ENCODE measurements around the gene XRCC3.

XRCC3 gene

GRCh38 chr14:103735815-103736545 is 20.7 kb upstream of the XRCC3 start:
- DNase-seq: no peak
- peak overlapping the region in 1 of 2 donors; percentile 44 for H3K27ac Mint-ChIP-seq
- no peaks in the 10 kb centered on the region for H3K27me3 Mint-ChIP-seq
- no peak for ATAC-seq (replicated peaks)
- no peaks in the 10 kb centered on the region for H3K9me3 Mint-ChIP-seq
- H3K4me3 Mint-ChIP-seq: no peak overlapping the region
- H3K4me1 Mint-ChIP-seq (ENCODE audit: low read depth in 2 of 2): no peaks in the 10 kb centered on the region
- H3K36me3 Mint-ChIP-seq (ENCODE audit: insufficient read depth): peaks cover 17% of the 10 kb centered on the region

GRCh38 chr14:103735439-103735814 is 20.2 kb upstream of the XRCC3 start:
- Mint-ChIP-seq H3K27ac (peak overlapping the region; percentile 44 to 46), H3K4me1 (ENCODE audit: low read depth in 2 of 2) (no peaks in the 10 kb centered on the region), H3K9me3 (no peaks in the 10 kb centered on the region), H3K27me3 (no peaks in the 10 kb centered on the region), H3K4me3 (no peak overlapping the region), H3K36me3 (ENCODE audit: insufficient read depth) (peaks cover 17% of the 10 kb centered on the region)
- ATAC-seq (replicated peaks) (no peak), DNase-seq (no peak)

GRCh38 chr14:103735022-103735421 is 19.8 kb upstream of the XRCC3 start:
- H3K36me3 Mint-ChIP-seq (ENCODE audit: insufficient read depth): peaks cover 17% of the 10 kb centered on the region

GRCh38 chr14:103734081-103734888 is 19.0 kb upstream of the XRCC3 start:
- no peaks in the 10 kb centered on the region for H3K27me3 Mint-ChIP-seq
- H3K36me3 Mint-ChIP-seq (ENCODE audit: insufficient read depth): peaks cover 17% of the 10 kb centered on the region
- H3K27ac Mint-ChIP-seq: peak overlapping the region in 1 of 2 donors; percentile 46
- DNase-seq (no peak), ATAC-seq (replicated peaks) (no peak)
- H3K4me3 Mint-ChIP-seq: no peak overlapping the region
- no peaks in the 10 kb centered on the region for H3K9me3 Mint-ChIP-seq
- H3K4me1 Mint-ChIP-seq (ENCODE audit: low read depth in 2 of 2): no peaks in the 10 kb centered on the region

More at GRCh38 chr14:103735022-103735421, 19.8 kb upstream of the XRCC3 start:
- H3K27ac Mint-ChIP-seq: peak overlapping the region in 1 of 2 donors; percentile 46
- no peaks in the 10 kb centered on the region for H3K27me3 Mint-ChIP-seq
- H3K4me3 Mint-ChIP-seq: no peak overlapping the region
- no peaks in the 10 kb centered on the region for H3K9me3 Mint-ChIP-seq
- DNase-seq (no peak), ATAC-seq (replicated peaks) (no peak)
- no peaks in the 10 kb centered on the region for H3K4me1 Mint-ChIP-seq (ENCODE audit: low read depth in 2 of 2)

- Mint-ChIP-seq H3K36me3 (ENCODE audit: insufficient read depth) (peaks cover 12% of the 10 kb centered on the region), H3K4me1 (ENCODE audit: low read depth in 2 of 2) (no peaks in the 10 kb centered on the region), H3K27me3 (no peaks in the 10 kb centered on the region), H3K9me3 (no peaks in the 10 kb centered on the region), H3K4me3 (no peak overlapping the region), H3K27ac (no peak overlapping the region)
- ATAC-seq (replicated peaks) (no peak), DNase-seq (no peak)
Observed at GRCh38 chr14:103733651-103734050, 18.4 kb upstream of the XRCC3 start.

GRCh38 chr14:103732868-103733620 is 17.8 kb upstream of the XRCC3 start:
- Mint-ChIP-seq H3K9me3 (no peaks in the 10 kb centered on the region), H3K4me1 (ENCODE audit: low read depth in 2 of 2) (no peaks in the 10 kb centered on the region), H3K27me3 (no peaks in the 10 kb centered on the region), H3K4me3 (no peak overlapping the region), H3K36me3 (ENCODE audit: insufficient read depth) (peaks cover 11% of the 10 kb centered on the region), H3K27ac (peak overlapping the region in 1 of 2 donors; percentile 65)
- ATAC-seq (replicated peaks): no peak
- no peak for DNase-seq

GRCh38 chr14:103731916-103732867 is 16.9 kb upstream of the XRCC3 start:
- no peaks in the 10 kb centered on the region for H3K27me3 Mint-ChIP-seq
- no peaks in the 10 kb centered on the region for H3K4me1 Mint-ChIP-seq (ENCODE audit: low read depth in 2 of 2)
- H3K9me3 Mint-ChIP-seq: no peaks in the 10 kb centered on the region
- H3K27ac Mint-ChIP-seq: peak overlapping the region in 1 of 2 donors; percentile 65
- peaks cover 11% of the 10 kb centered on the region for H3K36me3 Mint-ChIP-seq (ENCODE audit: insufficient read depth)
- no peak for DNase-seq
- no peak overlapping the region for H3K4me3 Mint-ChIP-seq
- ATAC-seq (replicated peaks): no peak

GRCh38 chr14:103731481-103731880 is 16.2 kb upstream of the XRCC3 start:
- Mint-ChIP-seq H3K4me3 (no peak overlapping the region), H3K36me3 (ENCODE audit: insufficient read depth) (peaks cover 11% of the 10 kb centered on the region), H3K27me3 (no peaks in the 10 kb centered on the region), H3K27ac (peak overlapping the region in 1 of 2 donors; percentile 65), H3K4me1 (ENCODE audit: low read depth in 2 of 2) (peaks cover 0 to 1% of the 10 kb centered on the region in 2 donors), H3K9me3 (no peaks in the 10 kb centered on the region)
- no peak for ATAC-seq (replicated peaks)
- no peak for DNase-seq

GRCh38 chr14:103730490-103731035 is 15.3 kb upstream of the XRCC3 start:
- H3K9me3 Mint-ChIP-seq: no peaks in the 10 kb centered on the region
- peak overlapping the region in 1 of 2 donors; percentile 76 for H3K27ac Mint-ChIP-seq
- peaks cover 11% of the 10 kb centered on the region for H3K36me3 Mint-ChIP-seq (ENCODE audit: insufficient read depth)
- H3K27me3 Mint-ChIP-seq: no peaks in the 10 kb centered on the region
- H3K4me1 Mint-ChIP-seq (ENCODE audit: low read depth in 2 of 2): peaks cover 0 to 1% of the 10 kb centered on the region in 2 donors
- no peak overlapping the region for H3K4me3 Mint-ChIP-seq
- DNase-seq (no peak), ATAC-seq (replicated peaks) (no peak)

GRCh38 chr14:103729496-103730448 is 14.5 kb upstream of the XRCC3 start:
- ATAC-seq (replicated peaks) (no peak), DNase-seq (no peak)
- H3K9me3 Mint-ChIP-seq: no peaks in the 10 kb centered on the region
- peaks cover 11% of the 10 kb centered on the region for H3K36me3 Mint-ChIP-seq (ENCODE audit: insufficient read depth)
- no peak overlapping the region for H3K27ac Mint-ChIP-seq
- no peaks in the 10 kb centered on the region for H3K27me3 Mint-ChIP-seq
- H3K4me1 Mint-ChIP-seq (ENCODE audit: low read depth in 2 of 2): peaks cover 0 to 1% of the 10 kb centered on the region in 2 donors
- no peak overlapping the region for H3K4me3 Mint-ChIP-seq

GRCh38 chr14:103728721-103729120 is 13.5 kb upstream of the XRCC3 start:
- ATAC-seq (replicated peaks) (no peak), DNase-seq (no peak)
- no peak overlapping the region for H3K27ac Mint-ChIP-seq
- H3K36me3 Mint-ChIP-seq (ENCODE audit: insufficient read depth): peaks cover 8% of the 10 kb centered on the region
- H3K4me1 Mint-ChIP-seq (ENCODE audit: low read depth in 2 of 2): peaks cover 0 to 1% of the 10 kb centered on the region in 2 donors
- H3K9me3 Mint-ChIP-seq: no peaks in the 10 kb centered on the region
- no peaks in the 10 kb centered on the region for H3K27me3 Mint-ChIP-seq
- H3K4me3 Mint-ChIP-seq: no peak overlapping the region
